CD4-positive, alpha-beta T cell treated with Interleukin-10 for 1 hour (primary cell): ENCODE data around the gene TRIM71.
"Not testable (repeated sequence)": the region's sequence is repeated elsewhere in the genome, so short reads cannot be mapped to it uniquely, and the experiment has no call there.

Experiments used
- DNase-seq: peaks from one replicate; pipeline ENCODE4 v3.0.0-alpha.2; 2020

TRIM71 gene

DNA sequence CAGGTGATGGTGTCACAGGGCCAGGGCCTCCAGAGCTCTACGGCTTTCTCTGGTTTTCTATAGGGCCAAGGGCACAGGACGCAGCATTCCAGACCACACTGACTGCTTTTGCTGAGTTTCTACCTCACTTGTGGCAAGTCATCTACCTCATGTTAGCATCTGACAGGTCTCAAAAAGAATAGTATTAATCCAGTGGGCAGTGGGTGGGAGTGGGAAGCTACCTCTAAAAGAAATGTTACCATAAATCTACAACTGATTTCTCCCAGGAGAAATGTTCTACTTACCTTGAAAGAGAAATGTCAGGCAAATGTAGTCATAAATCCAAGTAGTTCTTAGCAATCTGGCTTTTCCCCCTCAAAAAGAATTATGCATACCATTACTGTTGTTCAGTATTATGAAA is 77.9 kb downstream of the TRIM71 start:
- DNase-seq = no peak

DNA sequence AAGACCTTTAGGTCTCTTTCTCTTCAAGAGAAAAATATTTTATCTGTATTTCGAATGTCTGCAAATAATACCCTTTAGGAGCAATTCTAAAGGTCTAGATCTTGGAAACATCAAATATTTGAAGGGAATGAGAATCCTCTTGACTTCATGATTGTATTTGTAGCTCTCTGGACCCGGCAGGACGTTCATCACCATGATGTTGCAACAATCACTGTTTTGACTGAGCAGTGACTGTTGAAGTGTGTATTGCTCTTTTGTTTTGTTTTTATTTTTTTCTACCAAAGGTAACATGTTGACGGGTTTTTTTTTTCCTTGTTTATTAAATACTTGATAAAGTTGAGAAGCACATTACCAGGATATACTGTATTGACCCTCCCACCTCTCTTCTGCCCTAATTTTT is 78.3 kb downstream of the TRIM71 start:
- DNase-seq = no peak

- no peak for DNase-seq
These were observed 79.3 kb downstream of the TRIM71 start for GRCh38 chr3:32897001-32897601.

- no peak for DNase-seq
These were observed 80.3 kb downstream of the TRIM71 start for GRCh38 chr3:32897981-32898623.

- DNase-seq = no peak
These were observed 81.5 kb downstream of the TRIM71 start for GRCh38 chr3:32899265-32899664.

DNA sequence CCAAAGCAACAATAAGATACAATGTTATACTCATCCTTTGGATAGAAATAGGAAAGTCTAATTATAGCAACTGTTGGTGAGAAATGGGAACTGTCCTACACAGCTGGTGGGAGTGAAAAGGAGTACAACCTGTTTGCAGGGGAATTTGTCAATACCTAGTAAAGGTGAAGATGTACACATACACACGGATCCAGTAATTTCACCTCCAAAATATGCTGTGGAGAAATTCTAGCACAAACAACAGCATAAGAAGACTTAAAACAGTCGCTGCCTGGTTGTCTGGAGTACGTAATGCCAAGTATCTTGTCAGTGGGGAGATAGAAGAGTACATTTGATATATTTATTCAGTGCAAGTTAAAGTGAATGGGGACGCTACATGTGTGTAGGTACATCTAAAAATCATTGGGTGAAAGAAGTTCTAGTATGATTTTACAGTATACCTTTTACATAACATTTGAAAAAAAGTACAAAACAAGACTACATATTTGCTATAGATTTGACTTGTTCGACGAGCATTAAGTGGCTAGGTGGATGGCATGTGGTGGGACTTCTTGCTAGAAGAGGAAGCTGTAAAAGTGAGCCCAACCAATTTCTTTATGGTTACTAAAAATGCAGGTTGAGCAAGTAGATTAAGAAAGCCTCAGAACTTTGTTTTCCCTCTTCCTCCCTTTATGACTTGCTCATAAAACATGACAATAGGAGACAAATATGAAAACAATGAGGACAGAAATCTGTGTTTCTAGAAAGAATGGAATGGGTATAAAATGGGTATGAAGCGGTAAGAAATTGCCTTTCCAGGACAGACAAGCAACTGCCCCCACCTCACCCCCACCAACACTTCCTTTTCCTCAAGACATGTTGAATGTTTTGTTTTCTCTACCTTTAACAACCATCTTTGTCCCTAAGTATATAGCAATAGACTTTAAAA is 83.5 kb downstream of the TRIM71 start:
- DNase-seq = no peak

GRCh38 chr3:32902887-32903371 is 85.1 kb downstream of the TRIM71 start:
- DNase-seq = peak; percentile 24

GRCh38 chr3:32903953-32904352 is 86.2 kb downstream of the TRIM71 start:
- no peak for DNase-seq

GRCh38 chr3:32909999-32910398 is 92.2 kb downstream of the TRIM71 start:
- no peak for DNase-seq

- no peak for DNase-seq
These were observed 93.2 kb downstream of the TRIM71 start for GRCh38 chr3:32910954-32911353.

GRCh38 chr3:32912046-32912445 is 94.2 kb downstream of the TRIM71 start:
- peak; percentile 22 for DNase-seq

DNA sequence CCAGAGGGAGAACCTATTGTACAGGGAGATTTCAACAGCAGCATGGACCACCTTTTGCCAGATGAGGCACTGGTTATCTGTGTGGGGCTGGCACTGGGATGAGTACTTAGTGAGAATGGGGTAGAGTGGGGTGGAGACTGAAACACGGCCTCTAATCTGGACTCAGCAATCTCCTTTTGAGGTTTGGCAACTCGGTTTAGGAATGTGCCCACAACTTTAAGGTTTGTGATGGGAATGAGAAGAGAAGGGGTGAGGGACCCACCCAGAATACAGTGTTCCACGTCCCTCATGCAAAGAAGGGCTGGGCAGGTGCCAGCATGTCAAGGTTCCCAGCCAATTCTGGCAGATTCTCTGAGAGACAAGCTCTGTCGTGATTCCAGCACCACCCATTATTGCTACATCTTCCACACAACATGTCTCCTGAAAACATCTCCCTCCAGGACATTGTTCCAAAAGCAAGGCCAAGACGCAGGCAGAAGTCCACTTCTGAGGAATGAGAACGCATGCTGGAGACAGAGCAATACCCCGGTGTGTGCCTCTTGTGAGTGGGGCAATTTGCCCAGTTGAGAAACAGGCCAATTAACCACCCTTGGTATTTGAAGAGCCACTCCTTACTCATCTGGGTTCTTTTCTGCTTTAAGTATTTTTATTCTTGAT is 96.1 kb downstream of the TRIM71 start:
- DNase-seq = no peak

DNA sequence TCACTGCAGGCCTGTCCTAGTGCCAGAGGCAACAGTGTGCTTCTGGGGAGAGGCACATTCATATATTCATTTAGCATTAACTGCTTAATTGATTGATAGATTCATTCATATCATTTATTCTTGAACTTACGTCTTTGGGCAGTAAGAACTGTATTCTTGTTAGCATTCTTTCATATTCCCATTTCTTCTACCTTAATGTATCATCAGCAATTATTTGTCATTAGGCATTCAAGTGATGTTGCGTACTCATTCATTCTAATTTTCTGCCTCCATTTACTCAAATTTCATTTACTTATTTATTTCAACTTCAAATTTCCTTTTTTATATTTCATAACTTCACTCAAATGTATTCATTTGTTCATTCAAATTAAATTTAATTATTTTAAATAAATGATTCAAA is 102.1 kb downstream of the TRIM71 start:
- DNase-seq = no peak

- DNase-seq = no peak
These were observed 104.3 kb downstream of the TRIM71 start for GRCh38 chr3:32922078-32922477.

DNA sequence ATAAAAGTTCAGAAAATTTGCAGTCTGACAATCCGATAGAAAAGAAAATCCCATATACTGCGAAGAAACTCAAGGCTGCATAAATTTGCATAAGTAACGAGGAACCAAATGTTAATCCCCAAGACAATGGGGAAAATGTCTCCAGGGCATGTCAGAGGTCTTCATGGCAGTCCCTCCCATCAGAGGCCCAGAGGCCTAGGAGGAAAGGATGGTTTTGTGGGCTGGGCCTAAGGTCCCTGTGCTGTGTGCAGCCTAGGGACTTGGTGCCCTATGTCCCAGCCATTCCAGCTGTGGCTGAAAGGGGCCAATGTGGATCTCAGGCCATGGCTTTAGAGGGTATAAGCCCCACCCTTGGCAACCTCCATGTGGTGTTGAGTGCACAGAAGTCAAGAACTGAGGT is 112.4 kb downstream of the TRIM71 start:
- DNase-seq = no peak

DNA sequence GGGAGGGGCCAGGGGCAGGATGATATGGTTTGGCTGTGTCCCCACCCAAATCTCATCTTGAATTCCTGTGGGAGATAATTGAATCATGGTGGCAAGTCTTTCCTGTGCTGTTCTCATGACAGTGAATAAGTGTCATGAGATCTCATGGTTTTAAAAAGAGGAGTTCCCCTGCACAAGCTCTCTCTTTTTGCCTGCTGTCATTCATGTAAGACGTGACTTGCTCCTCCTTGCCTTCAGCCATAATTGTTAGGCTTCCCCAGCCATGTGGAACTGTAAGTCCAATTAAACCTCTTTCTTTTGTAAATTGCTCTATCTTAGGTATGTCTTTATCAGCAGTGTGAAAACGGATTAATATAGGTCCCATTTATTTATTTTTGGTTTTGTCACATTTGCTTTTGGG is 113.5 kb downstream of the TRIM71 start:
- DNase-seq = not testable (repeated sequence)

GRCh38 chr3:32934150-32934742 is 116.4 kb downstream of the TRIM71 start:
- peak; percentile 33 for DNase-seq

GRCh38 chr3:32937331-32937730 is 119.5 kb downstream of the TRIM71 start:
- no peak for DNase-seq

- DNase-seq = not testable (repeated sequence)
These were observed 121.9 kb downstream of the TRIM71 start for GRCh38 chr3:32939531-32940284.

GRCh38 chr3:32940726-32941125 is 122.9 kb downstream of the TRIM71 start:
- DNase-seq = no peak

- no peak for DNase-seq
These were observed 127.3 kb downstream of the TRIM71 start for GRCh38 chr3:32945136-32945535.

DNA sequence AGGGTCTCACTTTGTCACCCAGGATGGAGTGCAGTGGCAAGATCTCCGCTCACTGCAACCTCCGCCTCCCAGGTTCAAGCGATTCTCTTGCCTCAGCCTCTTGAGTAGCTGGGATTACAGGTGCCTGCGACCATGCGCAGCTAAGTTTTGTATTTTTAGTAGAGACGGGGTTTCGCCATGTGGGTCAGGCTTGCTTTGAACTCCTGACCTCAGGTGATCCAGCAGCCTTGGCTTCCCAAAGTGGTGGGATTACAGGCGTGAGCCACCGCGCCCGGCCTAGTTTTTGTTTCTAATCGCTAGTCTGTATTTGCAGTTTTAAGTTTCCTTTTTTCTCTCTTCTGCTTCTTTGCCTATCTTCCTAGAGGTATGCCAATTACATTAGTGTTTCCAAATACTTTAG is 127.8 kb downstream of the TRIM71 start:
- not testable (repeated sequence) for DNase-seq
